HEK293 (cell line): Measurements from ENCODE around the gene DHRS12.

ENCODE experiments used
- CTCF ChIP-seq: fragments of 450-650 bp; formaldehyde crosslinking; IDR thresholded peaks from 2 replicates; pipeline ENCODE4 v1.5.1; 2016; ENCODE audit warnings: missing biosample characterization, missing genetic modification characterization
- HOXA7 ChIP-seq: sonication (generic); formaldehyde crosslinking; IDR thresholded peaks from 2 replicates; pipeline ENCODE4 v1.8.1; 2022; ENCODE audit warnings: missing genetic modification reagents, borderline replicate concordance
- INSM2 ChIP-seq: fragments of 450-650 bp; formaldehyde crosslinking; IDR thresholded peaks from 2 replicates; pipeline ENCODE4 v1.5.1; 2016; ENCODE audit warnings: missing biosample characterization, missing genetic modification characterization
- KLF16 ChIP-seq: fragments of 450-650 bp; formaldehyde crosslinking; IDR thresholded peaks from 2 replicates; pipeline ENCODE4 v1.5.1; 2017; ENCODE audit warnings: missing biosample characterization, missing genetic modification characterization
- REST ChIP-seq: fragments of 450-650 bp; formaldehyde crosslinking; IDR thresholded peaks from 2 replicates; pipeline ENCODE4 v1.5.1; 2016; ENCODE audit warnings: missing biosample characterization, missing genetic modification characterization
- TRIM28 ChIP-seq: IDR thresholded peaks from 2 replicates; pipeline ENCODE4 v1.6.1; 2011; ENCODE audit warnings: low read length, control low read depth, borderline replicate concordance
- ZBTB1 ChIP-seq: fragments of 450-650 bp; formaldehyde crosslinking; IDR thresholded peaks from 2 replicates; pipeline ENCODE4 v1.5.1; 2016; ENCODE audit warnings: missing biosample characterization, missing genetic modification characterization
- ZBTB26 ChIP-seq: fragments of 450-650 bp; formaldehyde crosslinking; optimal IDR thresholded peaks from 2 replicates; pipeline ENCODE3; 2016; ENCODE audit warnings: missing biosample characterization, mild to moderate bottlenecking, missing genetic modification characterization
- ZNF121 ChIP-seq: fragments of 450-650 bp; formaldehyde crosslinking; IDR thresholded peaks from 2 replicates; pipeline ENCODE4 v1.5.1; 2016; ENCODE audit warnings: missing biosample characterization, missing genetic modification characterization
- ZNF133 ChIP-seq: fragments of 450-650 bp; formaldehyde crosslinking; IDR thresholded peaks from 2 replicates; pipeline ENCODE4 v1.5.1; 2016; ENCODE audit warnings: missing biosample characterization, missing genetic modification characterization
- ZNF37A ChIP-seq: fragments of 450-650 bp; IDR thresholded peaks from 2 replicates; pipeline ENCODE4 v1.5.1; 2018; ENCODE audit warnings: missing biosample characterization, missing genetic modification characterization
- ZNF580 ChIP-seq: fragments of 450-650 bp; formaldehyde crosslinking; IDR thresholded peaks from 2 replicates; pipeline ENCODE4 v1.5.1; 2016; ENCODE audit warnings: missing biosample characterization, missing genetic modification characterization
- ZSCAN18 ChIP-seq: fragments of 450-650 bp; formaldehyde crosslinking; IDR thresholded peaks from 2 replicates; pipeline ENCODE4 v1.5.1; 2016; ENCODE audit warnings: missing biosample characterization, missing genetic modification characterization

- TF ChIP-seq ZNF580 (tag by site-specific recombination) (no peak), REST (tag by site-specific recombination) (no peak), HOXA7 (no peak), TRIM28 (no peak), ZBTB1 (tag by site-specific recombination) (no peak), CTCF (tag by site-specific recombination) (no peak), INSM2 (no peak), KLF16 (tag by site-specific recombination) (no peak), ZNF37A (no peak), ZSCAN18 (tag by site-specific recombination) (no peak), ZBTB26 (tag by site-specific recombination) (no peak), ZNF121 (tag by site-specific recombination) (no peak), ZNF133 (tag by site-specific recombination) (no peak)
Measured at GRCh38 chr13:51770681-51771417, 33.1 kb downstream of the DHRS12 start.
